NB4 (cell line): Measurements from ENCODE around the gene CDH18.

Experiments
- DNase-seq: peaks from one replicate; pipeline ENCODE4 v3.0.0; 2010; ENCODE audit warnings: low read depth
- H3K4me3 ChIP-seq: one replicate; pipeline ENCODE4 v1.5.1; 2011; ENCODE audit warnings: mild to moderate bottlenecking, low read depth, low read length, moderate library complexity
- MAX ChIP-seq: IDR thresholded peaks from 2 replicates; pipeline ENCODE4 v1.6.1; 2011; ENCODE audit warnings: low read depth, low read length
- MYC ChIP-seq: IDR thresholded peaks from 2 replicates; pipeline ENCODE4 v1.6.1; 2011; ENCODE audit warnings: low read depth, low read length
- POLR2A ChIP-seq: IDR thresholded peaks from 2 replicates; pipeline ENCODE4 v1.6.1; 2011; ENCODE audit warnings: mild to moderate bottlenecking; ENCODE audit not compliant: insufficient read length; ENCODE audit errors: extremely low read depth
- TF ChIP-seq, protein P1 (sequence below): IDR thresholded peaks from one replicate; pipeline ENCODE4 v1.5.1; 2012; ENCODE audit warnings: low read depth, low read length

Gene CDH18

GRCh38 chr5:19771174-19771835, 216.7 kb downstream of the CDH18 start:
- DNase-seq, result no peak
- no peak overlapping the region for H3K4me3 ChIP-seq
- TF ChIP-seq MYC (no peak), POLR2A (no peak), MAX (no peak)
- TF ChIP-seq, protein P1, sequence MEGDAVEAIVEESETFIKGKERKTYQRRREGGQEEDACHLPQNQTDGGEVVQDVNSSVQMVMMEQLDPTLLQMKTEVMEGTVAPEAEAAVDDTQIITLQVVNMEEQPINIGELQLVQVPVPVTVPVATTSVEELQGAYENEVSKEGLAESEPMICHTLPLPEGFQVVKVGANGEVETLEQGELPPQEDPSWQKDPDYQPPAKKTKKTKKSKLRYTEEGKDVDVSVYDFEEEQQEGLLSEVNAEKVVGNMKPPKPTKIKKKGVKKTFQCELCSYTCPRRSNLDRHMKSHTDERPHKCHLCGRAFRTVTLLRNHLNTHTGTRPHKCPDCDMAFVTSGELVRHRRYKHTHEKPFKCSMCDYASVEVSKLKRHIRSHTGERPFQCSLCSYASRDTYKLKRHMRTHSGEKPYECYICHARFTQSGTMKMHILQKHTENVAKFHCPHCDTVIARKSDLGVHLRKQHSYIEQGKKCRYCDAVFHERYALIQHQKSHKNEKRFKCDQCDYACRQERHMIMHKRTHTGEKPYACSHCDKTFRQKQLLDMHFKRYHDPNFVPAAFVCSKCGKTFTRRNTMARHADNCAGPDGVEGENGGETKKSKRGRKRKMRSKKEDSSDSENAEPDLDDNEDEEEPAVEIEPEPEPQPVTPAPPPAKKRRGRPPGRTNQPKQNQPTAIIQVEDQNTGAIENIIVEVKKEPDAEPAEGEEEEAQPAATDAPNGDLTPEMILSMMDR, result no peak

DNA sequence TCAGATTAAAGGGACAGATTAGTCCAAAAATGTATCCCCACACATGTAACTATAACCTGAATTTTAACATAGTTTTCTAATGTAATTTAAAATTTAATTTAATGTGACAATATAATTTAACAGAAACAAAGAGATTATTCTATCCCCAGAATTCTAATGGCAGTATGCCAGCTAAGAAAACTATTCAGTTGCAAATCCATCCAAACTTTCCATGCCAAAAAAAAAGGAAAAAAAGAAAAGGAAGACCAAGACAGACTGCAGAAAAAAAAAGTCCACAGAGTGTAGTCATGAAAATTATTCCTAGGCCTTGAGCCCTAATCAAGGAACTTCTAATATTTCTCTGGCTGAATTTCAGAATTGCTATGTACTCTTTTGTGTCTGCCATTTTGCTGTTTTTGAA, 217.6 kb downstream of the CDH18 start:
- TF ChIP-seq MAX (no peak), POLR2A (no peak), MYC (no peak)
- TF ChIP-seq, protein P1, result no peak
- DNase-seq, result no peak
- no peak overlapping the region for H3K4me3 ChIP-seq

- no peak for DNase-seq
- TF ChIP-seq MYC (no peak), MAX (no peak), POLR2A (no peak)
- TF ChIP-seq, protein P1, result no peak
- H3K4me3 ChIP-seq, result no peak overlapping the region
These were observed 220.0 kb downstream of the CDH18 start for GRCh38 chr5:19767987-19768386.

DNA sequence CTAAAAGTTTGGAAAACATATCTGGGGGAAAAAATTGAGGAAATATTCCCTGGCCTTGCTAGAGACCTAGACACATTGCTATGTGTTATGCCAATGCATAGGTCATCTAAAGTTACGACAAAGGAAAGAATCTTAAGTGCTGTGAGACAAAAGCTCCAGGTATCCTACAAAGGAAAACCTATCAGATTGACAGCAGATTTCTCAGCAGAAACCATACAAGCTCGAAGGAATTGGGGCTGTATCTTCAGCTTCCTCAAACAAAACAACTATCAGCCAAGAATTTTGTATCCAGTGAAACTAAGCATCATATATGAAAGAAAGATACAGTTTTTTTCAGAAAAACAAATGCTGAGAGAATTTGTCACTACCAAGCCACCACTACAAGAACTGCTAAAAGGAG, 234.4 kb downstream of the CDH18 start:
- no peak for DNase-seq
- H3K4me3 ChIP-seq, result no peak overlapping the region
- no peak for TF ChIP-seq MYC
- no peak for TF ChIP-seq POLR2A
- TF ChIP-seq MAX, result no peak
- TF ChIP-seq, protein P1, result no peak

DNA sequence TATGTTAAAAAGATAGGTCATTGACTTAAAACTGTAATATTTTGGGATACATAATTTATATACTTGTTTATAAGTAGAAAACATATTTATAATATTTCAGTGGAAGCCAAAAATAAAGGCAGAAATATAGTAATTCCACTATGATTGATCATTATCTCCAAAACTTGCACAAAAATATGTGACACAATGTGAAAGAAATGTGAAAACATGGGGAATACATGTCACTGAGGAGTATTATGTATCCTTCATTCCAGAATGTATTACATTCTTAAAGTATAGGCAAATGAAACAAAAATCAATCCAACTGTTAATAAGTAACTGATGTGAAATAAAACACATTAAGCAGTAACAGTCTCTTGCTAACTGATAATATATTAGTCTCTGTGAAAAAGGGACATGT, 236.7 kb downstream of the CDH18 start:
- no peak for DNase-seq
- TF ChIP-seq POLR2A (no peak), MYC (no peak)
- H3K4me3 ChIP-seq, result no peak overlapping the region

DNA sequence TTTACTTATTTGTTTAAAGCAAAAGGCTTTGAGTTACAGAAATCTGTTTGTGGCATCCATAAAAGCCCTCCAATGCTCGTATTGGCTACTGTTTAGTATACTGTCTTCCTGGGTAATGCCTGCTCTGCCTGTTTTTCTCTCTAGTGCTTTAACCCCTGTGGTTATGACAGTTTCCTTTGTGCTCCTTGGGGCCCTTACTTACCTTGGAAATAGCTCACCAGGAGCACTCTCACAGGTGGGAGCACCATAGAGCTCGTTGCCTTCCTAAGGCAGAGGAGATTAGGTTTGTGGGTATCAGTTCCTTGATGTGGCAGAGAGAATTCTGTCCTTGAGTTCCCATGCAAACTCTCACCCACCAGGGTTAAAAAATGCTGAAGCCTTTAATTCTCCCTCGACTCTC, 242.8 kb downstream of the CDH18 start:
- H3K4me3 ChIP-seq, result no peak overlapping the region
- no peak for TF ChIP-seq MYC
- TF ChIP-seq, protein P1, result no peak
- TF ChIP-seq MAX, result no peak
- no peak for TF ChIP-seq POLR2A
- DNase-seq, result no peak
